Measurements from ENCODE around the gene PARP12.

Gene PARP12

DNA sequence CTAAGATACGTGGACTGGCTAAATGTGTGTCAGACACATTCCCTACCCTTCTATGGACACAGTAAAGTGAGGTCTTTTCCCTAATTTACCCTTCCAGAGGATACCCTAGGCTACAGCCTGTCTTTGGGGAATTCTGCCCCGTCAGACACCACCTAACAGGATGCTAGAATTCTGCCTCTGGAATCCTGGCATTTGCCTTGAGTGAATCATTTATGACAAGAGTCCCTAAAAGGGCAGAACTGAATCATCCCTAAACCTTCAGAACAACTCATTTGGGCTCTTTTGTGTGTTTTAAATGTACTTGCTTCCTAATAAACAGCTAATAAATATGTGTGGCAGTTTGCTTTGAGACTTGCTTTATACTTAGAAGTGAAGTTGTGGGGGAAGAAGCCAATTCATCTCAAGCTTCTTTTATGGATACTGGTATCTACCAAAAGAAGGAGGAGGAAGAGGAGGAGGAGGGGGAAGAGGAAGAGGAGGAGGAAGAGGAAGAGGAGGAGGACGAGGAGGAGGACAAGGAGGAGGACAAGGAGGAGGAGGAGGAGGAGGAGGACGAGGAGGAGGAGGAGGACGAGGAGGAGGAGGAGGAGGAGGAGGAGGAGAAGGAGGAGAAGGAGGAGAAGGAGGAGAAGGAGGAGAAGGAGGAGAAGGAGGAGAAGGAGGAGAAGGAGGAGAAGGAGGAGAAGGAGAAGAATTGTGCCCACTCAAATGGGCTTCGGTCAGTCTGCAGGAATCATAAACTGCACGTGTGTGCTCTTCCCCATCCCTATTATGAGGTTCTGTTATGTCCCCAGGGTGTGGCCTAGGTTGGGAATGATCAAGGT lies 27.1 kb downstream of the PARP12 start:
- DNase-seq (ENCODE audit: low read depth) = no peak

DNA sequence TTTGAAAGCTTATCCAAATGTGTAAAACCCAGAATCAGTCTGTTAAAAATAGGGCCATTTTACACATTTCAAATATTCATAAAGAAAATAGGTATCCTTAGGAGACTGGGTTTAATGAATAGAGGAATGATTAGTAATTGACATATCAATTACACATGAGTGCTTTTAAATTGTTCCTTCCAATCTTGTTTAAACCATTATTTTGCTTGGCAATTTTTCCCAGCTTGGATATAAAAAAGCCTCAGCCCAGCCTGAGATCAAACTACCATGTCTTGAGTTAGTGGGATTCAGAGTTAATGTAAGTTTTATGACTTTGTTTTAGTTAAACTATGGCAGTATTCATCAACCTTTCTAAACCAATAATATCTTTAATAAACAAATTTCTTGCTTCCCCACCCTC lies 28.3 kb downstream of the PARP12 start:
- DNase-seq (ENCODE audit: low read depth) = no peak

DNA sequence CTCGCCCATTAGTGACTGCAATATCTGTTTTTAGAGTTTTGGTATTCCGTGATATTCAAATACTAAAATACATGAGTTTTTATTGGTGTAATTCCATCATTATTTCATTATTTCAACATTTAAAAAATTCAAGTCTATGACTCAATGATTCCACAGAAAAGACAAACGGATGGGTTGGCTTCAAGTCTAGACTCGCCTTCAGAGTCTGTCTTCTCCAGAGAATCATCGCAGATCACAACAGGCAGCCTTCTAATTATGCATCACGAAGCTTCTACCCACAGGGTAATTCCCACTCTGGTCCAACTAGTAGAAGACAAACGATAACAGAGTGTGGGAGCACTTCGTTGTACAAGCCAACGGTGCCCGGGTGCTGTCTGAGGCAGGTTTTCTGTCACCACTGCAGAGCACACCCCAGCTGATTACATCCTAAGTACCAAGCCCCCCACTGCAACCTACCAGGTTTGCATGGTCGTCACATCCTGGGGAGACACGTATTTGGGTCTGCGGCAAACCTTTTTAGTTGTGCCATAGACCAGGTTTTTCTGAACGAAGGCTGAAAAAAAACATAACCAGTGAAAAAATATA lies 28.9 kb downstream of the PARP12 start:
- no peak for DNase-seq (ENCODE audit: low read depth)

DNA sequence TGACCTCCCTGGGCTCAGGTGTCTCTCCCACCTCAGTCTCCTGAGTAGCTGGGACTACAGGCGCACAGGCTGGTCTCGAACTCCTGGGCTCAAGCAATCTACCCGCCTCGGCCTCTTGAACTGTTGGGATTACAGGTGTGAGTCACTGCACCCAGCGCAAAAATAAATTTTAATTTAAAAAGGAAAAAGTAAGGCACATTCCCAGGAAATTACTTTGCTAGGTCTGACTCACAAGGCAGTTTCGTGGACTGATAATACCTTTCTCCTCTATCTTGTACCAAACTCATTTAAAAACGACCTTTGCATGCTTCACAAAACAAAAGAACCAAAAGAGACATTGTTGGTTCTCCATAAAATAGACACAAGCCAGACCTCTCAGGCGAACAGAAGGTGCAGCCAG lies 29.7 kb downstream of the PARP12 start:
- DNase-seq (ENCODE audit: low read depth) = no peak

DNA sequence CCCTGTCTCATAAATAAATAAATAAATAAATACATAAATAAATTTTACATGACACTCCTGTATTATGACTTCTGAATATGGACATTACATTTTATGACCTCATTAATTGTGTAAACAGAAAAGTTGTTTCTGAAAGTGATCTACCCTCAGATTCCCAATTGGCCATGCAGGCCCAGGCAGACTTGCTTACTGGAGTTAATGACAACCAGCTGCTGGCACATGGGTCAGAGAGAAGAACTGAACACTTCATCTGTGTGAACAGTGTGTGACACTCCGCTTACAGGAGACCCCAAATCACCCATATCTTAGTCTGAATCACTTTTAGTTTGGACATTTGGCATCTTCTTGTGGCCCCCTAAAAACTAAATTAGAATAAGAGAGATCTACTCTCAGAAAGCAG lies 31.4 kb downstream of the PARP12 start:
- no peak for DNase-seq (ENCODE audit: low read depth)

DNA sequence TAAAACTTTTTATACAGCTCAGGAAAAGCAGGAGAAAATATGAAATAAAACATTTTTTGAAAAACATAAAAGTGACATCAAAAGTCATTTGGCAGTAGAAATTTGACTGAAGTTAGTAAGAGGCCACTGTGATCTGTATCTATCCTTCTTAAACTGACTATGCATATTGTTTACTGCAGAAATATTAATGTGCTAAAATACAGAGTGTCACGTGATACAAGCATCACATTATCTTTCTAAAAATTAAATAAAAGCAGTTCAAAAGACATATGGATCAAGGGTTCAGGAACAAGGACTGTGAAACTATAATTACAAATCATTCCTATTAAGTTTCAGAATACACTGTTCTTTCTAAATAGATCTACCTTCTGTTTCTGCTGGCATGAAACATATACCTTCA lies 33.7 kb downstream of the PARP12 start:
- DNase-seq (ENCODE audit: low read depth) = no peak

DNA sequence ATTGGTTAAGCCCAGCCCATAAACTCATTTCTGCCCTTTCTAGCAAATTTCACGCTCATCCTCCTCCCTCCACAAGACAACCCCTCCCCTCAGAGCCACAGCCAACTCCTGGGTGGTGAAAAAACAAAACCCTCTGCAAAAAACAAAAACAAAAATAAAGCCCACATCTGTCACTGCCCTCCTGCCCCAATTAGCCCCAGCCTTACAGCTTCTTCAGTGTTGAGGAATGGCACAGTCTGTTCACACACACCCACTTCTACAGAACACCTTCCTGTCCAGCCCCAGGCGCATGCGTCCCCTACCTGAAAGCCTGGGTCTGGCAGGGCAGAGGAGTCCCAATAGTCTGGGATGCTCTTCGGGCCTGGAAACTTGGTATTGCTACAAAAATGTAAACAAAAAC lies 34.4 kb downstream of the PARP12 start:
- DNase-seq (ENCODE audit: low read depth) = no peak

DNA sequence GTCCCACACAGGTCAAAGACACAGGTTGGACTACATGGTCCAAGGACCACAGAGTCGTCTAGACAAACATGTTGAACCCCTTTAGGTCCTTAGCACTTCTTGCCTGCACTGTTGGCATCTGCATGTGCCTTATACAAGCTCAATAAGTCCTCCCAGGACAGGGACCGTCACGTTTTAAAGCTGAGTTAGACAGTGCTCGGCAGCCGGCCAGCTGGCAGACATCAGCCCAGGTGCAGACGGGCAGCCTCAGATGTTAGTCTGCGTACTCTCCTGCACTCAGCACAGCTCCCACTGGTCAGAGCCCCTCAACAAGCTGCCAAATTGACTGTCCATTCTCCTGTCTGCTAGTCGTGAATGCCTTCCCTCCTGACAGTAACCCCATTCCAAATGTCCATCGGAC lies 34.9 kb downstream of the PARP12 start:
- DNase-seq (ENCODE audit: low read depth) = no peak

DNA sequence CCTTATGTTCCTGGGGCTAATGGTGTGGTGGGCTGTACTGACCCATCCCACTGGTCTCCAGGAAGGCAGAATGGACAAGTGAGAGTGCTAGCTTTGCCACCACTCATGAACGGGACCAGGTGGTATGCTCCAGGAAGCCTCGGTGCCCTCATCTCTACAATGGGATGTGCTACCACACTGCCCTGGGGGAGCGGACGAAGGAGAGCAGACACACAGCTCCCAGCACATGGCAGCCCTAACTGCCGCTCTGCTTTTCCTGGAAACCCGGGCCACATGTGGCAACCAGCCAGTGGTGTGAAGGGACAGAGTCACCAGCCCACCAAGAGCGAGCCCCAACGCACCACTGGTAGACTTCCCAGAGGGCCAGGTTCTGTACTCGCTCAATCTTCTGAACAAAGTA lies 35.8 kb downstream of the PARP12 start:
- no peak for DNase-seq (ENCODE audit: low read depth)

DNA sequence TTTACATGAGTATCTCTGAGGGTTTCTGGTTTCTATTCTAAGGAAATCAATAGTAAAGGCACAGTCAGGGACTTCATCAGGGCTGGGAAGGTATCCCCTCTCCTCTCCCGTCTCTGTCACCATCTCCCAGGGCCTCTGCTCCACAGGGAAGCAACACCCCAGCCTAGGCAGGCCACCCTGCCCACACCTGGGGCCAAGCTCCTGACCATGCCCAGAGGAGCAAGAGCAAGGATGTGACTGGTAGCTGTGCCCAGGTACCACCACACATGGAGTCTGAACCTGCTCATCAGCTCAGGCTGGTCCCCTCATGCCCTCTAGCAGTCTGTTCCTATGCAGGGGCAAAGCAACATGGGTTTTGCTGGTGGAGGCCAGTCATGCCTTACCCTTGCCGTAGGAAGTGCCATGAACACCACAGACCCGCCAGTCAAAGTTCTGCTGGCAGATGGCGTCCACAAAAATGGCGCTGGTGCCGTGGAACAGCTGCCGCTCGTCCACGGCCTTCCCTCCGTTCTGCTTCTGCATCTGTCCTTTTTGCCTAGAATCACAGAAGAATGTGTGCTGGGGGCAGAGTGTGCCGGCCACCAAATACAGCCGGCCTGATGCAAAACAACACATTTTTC lies 36.8 kb downstream of the PARP12 start:
- no peak for DNase-seq (ENCODE audit: low read depth)

DNA sequence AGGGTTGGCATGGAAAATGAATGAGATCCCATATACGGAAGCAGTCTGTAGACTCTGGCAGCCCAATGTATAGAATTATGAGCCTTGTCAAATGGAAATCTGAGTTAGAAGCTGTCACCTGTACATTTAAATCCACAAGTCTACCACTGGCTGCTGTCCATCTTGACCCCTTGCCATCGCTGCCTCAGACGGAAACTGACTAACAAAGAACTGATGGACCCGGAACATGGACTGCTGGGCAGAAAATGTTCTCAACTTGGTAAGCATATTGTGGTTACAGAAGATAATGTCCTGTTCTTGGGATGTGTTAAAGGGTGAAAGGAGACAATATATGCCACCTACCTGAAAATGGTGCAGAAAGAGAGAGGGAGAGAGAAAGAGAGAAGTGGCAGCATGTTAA lies 37.5 kb downstream of the PARP12 start:
- no peak for DNase-seq (ENCODE audit: low read depth)

DNA sequence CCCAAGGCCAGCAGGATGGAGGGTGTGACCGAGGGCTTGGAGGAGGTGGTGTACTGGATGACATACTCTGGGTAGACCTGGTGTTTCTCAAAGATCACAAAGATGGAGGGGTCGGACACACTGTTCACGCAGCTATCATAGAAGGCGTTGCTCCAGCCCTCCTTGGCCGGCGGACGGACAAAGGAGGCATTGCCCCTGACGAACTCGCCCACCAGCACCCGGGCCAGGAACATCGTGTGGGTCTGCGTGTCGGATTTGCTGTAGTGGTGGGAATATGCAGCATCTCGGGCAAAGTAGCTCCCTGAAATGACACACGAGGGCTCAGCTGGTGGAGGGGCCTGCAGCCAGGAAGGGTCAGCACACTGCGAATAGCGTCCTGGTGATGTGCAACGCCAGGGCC lies 38.2 kb downstream of the PARP12 start:
- no peak for DNase-seq (ENCODE audit: low read depth)

DNA sequence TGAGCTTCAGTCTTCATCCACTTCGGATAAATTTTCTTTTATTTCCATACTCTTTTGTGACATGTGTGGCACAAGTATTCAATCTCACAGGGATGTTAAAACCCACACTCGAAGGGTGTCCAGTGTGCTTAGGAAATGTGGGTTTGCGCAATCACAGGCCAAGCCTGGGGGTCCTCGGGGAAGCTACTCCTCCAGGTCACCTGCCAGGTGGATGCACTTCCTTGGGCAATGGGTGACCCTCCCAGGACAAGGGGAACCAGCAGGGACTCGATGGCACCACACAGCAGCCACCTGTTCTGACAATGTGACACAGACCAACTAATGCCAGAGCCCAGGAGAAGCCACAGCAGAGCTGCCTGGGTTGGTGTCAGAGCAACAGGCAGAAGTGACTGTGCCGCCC lies 39.0 kb downstream of the PARP12 start:
- DNase-seq (ENCODE audit: low read depth) = no peak

DNA sequence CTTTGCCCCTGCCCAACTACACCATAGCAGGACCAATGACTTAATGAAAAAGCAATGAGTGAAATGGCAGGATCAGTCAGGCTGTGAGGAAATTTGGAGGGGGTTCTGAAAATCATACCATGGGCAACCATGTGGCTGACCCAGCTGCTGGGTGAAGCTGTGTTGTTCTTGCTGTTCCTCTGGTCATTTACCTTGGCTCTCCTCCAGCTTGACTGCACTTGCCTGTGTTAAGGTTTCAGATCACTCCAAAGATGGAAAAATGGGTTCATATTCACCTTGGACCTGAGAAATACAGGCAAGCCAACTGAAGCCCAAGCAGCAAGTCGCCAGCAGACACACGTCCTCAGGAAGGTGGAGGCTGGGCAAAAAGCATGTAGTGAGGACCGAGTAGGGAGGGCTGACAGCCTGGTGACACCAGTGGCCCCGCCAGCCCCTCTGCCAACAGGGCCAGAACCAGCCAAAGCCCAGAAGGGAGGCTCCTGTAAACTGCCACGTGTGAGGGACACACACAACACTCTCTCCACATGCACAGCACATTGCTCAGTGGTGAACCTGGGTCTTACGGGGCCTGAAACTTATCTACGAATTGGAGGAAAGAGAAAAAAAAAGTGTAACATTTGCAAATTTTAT lies 40.1 kb downstream of the PARP12 start:
- DNase-seq (ENCODE audit: low read depth) = no peak

DNA sequence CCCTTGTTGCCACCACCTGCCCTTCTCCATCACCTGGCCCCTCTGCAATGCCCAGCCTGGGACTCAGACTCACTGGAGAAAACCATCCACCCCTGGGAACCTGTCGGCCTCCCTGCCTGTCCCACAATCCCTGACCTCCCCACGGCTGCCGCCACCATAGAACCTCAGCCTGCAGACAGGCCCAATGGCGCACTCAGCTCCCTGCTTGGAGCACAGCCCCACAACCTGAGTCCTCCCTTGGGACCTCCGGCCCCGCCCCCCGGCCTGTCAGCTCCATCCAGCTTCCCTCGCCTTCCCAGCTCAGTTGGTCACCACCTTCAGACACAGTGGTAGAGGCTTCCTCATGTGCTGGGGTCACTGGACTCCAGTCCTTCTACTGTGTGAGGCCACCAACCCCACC lies 41.1 kb downstream of the PARP12 start:
- DNase-seq (ENCODE audit: low read depth) = no peak

DNA sequence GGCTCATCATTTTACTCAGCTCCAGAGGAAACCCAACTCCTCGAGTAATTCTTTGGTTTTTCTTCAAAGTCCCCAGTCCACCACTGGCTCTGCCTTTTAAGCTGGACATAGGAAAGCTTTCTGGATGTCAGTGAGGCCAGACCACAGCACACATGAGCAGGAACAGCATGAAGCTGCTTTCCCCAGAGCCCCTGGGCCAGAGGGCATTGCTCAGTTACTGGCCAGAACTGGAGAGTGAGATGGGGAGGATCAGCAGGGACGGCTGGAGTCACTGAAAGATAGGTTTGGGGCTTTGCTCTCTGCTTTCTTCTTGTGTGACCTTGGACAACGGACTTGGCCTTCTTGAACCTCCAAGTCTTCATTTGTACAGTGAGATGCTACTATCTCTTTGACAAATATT lies 43.1 kb downstream of the PARP12 start:
- DNase-seq (ENCODE audit: low read depth) = no peak

DNA sequence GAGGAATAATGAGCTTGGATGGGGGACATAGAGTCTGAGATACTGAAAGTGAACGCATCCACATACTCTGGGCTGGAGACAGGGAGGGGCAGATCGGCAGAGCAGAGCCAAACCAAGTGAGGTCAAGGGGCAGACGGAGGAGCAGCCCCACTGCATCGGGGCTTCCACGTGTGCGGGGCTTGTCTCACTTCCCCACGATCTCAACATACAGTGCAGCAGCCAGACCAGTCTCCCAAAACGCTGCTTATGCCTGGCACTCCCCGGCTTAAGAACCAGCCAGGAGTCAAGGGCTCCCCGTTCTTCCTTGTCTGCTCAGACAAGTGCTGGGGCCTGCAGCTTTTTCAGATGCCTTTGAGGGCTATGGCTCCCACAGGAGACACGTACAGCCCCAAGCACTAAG lies 43.6 kb downstream of the PARP12 start:
- no peak for DNase-seq (ENCODE audit: low read depth)

DNA sequence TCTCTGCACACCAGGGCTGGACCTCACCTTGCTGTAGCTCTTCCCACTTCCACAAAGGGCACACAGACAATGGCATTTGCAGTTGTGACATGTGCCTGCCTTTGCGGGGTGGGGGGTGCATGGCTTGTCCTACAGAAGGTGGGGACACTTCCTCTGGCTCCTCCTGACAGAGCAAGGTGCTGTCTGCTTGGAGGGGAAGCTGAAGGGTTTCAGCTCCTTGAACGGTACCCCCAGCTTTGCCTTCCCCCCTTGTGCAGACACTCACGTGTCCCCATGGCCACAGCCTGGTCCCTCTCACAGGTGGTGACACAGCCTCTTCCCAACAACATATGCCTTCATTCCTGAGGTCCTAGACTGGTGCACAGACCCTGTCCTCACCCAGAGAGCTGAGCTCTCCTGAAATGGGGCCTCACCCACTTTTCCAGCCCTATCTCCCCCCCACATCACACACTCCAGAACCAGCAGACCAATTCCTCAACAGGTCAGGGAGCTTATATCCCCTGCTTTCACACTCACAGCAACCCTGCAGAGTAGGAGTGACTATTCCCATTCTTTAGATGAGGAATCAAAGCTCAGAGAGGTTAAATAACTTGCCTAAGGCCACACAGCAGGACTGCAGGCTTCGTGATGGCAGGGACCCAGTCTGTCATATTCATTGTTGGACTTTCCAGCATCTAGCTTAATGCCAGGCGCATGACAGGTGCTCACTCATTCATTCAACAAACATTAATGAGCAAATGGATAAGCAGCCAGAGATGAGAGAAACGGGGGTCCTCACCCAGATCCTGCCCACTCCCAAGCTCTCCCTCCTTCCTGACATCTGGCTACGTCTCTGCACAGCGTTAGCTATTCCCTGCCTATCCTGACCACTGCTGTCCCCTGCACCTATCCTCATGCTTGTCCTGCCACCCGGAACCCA lies 44.4 kb downstream of the PARP12 start:
- DNase-seq (ENCODE audit: low read depth) = no peak

DNA sequence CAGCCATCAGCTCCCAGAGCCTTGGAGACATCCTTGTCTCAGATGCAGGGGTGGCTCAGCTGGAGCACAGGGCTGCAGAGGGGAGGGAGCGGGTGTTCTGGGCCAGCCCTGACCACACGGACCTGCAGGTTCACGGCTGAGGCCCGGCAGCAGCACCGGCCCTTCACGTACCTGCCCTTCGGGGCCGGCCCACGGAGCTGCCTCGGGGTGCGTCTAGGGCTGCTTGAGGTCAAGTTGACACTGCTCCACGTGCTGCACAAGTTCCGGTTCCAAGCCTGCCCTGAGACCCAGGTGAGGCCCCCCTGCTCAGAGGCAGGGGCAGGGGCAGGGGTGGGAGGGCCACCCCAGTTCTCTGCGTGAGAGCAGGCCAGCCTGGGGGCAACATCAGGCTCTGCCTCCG lies 45.2 kb downstream of the PARP12 start:
- DNase-seq (ENCODE audit: low read depth) = no peak

DNA sequence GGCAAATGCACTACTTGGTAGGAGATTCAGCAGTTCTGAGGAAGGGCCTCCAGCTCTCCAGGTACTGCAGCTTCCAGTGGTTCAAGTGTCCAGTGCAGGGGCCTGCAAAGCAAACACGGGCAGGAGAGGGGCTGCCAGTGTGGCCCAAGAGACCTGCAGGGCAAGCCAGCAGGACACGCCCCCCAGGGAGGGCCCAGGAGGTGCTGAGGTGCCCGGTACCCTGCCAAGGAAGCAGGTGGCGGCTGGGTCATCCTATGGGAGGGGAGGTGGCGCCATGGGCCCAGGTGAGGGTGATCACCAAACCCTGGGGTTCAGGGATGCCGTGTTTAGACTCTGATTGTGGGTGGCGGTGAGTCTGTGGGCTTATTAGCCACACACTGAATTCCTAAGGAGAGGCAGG lies 45.7 kb downstream of the PARP12 start:
- no peak for DNase-seq (ENCODE audit: low read depth)

DNA sequence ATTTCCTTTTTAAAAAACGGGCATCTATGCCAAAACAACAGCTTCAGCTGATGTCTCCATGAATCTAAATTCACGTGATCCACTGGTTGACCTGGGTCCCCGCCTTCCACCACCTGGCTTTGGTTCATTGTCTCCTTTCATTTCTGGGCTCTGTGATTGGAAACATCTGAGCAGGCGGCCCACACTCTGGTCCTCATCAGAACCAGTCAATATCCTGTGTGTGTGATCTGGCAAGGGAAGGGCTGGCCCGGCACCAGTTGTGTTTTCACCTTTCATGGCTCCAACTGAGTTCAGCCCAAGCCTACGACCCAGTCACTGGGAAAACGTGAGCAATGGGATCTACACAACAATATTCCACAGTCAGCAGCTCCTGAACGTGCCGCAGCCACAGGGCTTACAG lies 46.2 kb downstream of the PARP12 start:
- no peak for DNase-seq (ENCODE audit: low read depth)

DNA sequence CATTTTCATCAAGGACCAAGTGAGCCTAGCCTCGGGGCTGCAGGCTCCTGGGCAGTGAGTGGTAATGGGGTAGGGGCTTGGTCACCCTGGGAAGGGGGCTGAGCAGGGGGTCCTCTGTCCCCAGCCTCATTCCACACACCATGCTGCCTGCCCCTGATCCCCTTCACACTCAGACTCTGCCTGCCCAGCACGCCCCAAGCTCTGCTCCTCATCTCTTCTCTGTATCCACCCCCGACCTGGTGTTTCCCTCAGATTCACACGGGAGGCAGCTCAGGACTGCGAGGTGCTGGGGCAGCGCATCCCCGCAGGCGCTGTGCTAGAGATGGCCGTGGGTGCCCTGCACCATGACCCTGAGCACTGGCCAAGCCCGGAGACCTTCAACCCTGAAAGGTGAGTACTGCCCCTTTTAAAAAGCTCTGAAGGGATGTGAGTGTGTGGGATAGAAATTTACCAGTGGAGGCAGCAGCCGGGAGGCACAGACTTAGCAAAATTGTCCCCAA lies 47.2 kb downstream of the PARP12 start:
- no peak for DNase-seq (ENCODE audit: low read depth)
